GM20000 (cell line): ENCODE results near the gene GIMAP8.

Source experiments
- DNase-seq: peaks from one replicate; pipeline ENCODE4 v3.0.0; 2012; ENCODE audit warnings: low spot score
- TF ChIP-seq, protein P1 (sequence below): IDR thresholded peaks from 2 replicates; pipeline ENCODE4 v1.5.1; 2012; ENCODE audit warnings: mild to moderate bottlenecking, control low read depth; ENCODE audit errors: extremely low read depth, missing control alignments

GIMAP8 gene

DNA sequence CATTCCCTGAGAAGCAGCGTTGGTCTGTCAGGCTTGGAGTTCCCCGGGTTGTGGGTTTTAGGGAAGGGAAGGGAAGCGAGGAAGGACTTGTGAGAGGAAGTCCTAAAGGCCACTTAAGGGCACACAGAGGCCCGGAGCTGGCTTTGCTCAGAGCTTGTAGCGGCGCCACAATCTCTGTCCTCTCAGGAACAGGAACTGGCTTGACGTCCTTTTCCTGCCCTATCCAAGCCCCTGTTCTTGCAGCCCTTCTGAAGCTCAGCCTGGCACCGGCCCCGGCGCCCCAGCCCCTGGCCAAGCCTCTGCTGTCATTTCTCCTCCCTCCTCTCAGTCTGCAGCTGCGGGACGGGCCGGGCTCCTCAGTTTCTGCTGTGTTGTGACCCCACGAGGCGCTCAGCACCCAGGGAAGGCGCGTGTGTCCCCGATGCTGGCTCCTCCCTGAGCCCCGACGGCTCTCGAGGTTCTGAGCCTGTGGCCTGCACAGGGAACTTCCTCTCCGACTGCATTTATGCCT is at the start of gene GIMAP8:
GIMAP8 (plus strand) TSS at position 140 of the 511 bp plus-strand sequence. CDS start 16,069 bp downstream, outside the sequence.
- DNase-seq, result peak; percentile 40

DNA sequence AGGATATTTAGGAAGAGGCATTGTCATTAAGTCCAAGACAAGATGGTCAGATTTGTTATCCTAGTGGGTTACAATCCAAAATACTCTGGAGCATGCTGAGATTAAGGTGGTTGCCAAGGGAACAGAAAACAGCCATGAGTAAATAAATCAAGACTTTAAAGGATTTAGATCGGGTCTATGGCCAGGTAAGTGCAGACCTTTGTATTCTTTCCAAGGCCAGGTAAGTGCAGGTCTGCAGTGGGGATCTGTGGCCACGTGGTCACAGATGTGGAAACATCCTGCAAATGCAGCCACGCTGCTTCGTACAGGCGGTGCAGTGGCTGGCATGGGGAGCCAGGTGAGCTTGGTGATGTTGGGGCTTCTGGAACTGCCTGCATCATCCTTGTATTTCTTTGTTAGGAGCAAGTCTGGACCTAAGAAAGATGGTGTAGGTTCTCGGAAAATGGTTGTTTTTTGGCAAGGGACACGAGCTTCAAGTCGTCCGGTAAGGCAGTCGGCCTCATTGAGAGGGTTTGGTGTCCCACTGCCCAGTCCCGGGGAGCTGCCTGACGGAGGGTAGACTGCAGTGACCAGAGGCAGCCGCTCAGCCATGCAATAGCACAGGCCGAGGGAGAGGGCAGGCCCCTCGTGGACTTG is 49.5 kb upstream of the GIMAP8 start:
- no peak for DNase-seq
- TF ChIP-seq, protein P1, sequence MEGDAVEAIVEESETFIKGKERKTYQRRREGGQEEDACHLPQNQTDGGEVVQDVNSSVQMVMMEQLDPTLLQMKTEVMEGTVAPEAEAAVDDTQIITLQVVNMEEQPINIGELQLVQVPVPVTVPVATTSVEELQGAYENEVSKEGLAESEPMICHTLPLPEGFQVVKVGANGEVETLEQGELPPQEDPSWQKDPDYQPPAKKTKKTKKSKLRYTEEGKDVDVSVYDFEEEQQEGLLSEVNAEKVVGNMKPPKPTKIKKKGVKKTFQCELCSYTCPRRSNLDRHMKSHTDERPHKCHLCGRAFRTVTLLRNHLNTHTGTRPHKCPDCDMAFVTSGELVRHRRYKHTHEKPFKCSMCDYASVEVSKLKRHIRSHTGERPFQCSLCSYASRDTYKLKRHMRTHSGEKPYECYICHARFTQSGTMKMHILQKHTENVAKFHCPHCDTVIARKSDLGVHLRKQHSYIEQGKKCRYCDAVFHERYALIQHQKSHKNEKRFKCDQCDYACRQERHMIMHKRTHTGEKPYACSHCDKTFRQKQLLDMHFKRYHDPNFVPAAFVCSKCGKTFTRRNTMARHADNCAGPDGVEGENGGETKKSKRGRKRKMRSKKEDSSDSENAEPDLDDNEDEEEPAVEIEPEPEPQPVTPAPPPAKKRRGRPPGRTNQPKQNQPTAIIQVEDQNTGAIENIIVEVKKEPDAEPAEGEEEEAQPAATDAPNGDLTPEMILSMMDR, result no peak

More for the DNA sequence above, at the start of gene GIMAP8:
- TF ChIP-seq, protein P1, result no peak

DNA sequence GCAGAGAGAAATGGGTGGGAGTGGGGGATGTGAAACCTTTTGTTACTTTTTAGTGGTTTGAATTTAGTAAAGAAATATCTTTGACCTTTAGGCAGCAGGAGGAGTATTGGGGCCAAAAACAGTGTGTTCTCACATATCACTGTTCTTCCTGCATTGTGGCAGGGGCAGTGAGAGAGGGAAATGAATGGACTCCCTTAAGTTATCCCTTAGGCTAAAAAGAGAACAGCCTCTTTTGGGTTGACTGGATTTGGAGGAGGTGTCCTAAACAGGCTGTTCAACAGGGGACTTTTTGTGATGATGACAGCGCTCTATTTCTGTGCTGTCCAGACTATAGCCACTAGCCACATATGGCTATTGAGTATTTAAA is 49.0 kb upstream of the GIMAP8 start:
- peak; percentile 58 for DNase-seq
- TF ChIP-seq, protein P1, result no peak

DNA sequence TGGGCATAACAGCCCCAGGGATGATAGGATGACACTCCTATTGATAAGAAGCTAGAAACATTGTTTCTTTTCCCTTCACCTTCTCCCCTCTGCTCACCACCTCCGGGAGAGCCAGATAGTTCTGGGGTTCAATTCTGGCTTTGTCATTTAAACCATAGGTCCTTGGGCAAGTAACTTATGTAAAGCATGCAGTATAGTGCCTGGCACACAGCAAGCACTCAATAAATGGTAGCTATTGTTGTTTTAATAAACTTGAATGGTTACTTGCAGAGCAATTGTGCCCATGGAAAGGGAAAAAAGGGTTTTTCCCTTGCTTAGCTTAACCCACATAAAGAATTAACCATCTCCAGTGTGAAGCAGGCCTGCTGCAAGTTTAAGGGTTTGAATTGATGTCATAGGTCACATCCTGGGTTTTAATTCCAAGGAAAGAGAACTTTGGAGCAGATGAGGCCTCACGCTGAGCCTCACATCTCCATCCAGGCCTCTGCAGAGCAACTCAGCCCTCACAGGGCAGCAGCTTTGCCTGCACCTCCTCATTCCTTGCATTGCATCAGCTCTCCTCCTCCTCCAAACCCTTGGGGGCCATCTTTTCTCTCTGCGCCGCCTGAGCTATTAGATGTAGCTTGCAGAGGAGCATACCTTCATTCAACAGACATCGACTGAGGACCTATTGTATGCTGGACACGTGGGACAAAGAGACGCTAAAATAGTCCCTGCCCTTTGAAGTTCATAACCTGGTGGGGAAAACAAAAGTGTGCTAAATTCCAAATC is 48.4 kb upstream of the GIMAP8 start:
- TF ChIP-seq, protein P1, result no peak
- no peak for DNase-seq

DNA sequence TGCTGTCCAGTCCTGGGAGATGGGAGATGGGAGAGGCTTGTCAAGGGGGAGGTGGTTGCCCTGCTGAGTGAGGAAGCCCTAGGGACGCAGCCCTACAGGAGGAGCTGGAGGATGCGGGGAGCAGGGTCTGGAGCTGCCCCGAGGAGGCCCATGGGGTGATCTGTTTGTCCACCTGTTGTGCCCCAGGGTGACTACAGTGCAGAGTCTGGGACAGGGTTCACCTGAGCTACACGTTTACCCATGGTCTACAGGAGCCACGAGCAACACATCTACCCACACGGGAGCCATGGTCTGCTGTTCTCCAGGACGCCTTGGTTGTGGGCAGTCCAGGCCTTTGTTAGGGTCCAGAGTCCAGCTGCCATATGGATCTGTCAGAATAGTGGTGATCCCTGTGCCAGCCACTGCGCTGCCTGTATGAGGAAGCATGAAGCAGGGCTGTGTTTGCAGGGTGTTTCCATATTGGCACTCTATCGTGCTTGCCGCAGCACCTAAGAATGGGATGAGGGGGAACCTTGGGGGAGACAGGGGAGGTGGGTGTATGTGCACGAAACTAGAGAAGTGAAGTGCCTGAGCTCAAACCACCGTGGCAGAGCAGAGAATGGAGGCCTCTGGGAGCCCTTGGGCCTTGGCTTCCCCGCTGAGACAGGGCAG is 47.6 kb upstream of the GIMAP8 start:
- TF ChIP-seq, protein P1, result no peak
- DNase-seq, result no peak

DNA sequence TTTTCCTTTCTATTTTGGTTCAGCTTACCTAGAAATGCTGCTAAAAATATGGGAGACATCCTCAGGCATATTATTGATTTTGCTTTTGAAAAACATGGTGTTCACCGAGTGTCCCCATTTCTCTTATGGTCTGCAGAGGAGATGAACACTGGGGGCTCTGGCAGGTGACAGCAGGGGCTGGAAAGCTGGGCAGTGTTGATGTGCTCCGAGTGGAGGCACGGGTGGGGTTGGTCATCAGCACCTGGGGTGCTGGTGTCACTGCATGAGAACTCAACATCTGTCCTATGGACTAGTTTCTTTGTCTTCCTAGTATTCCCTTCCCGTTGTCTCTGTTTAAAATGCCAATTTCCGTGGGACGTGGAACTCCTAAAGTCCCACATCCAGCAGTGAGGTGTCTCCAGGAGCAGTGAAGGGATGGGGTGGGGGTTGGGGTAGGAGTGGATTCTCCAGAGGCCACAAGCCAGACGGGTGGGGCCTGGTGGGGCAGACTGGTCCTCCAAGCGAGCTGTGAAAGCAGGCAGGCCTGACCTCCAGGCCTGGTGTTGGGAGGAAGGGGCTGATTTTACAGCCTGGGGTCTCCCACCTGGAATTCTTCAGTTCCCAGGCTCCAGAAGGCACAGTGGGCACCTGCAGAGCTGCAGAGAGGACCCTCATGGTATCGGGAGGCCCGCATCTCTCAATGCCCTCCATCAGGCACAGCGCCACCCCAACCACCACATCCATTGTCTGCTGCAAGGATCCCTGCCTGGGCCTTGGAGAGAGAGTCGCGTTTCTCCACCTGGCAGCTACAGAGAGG is 46.9 kb upstream of the GIMAP8 start:
- no peak for DNase-seq

More for the DNA sequence above, 46.9 kb upstream of the GIMAP8 start:
- TF ChIP-seq, protein P1, result no peak
